HEK293 (cell line): Measurements from ENCODE around the gene SLC35B4.

Experiments
- CTCF ChIA-PET: fragments of 350-600 bp; formaldehyde crosslinking; extraction: SDS; loops from one replicate; lab custom pipeline; 2021; ENCODE audit warnings: antibody characterized with exemption; lab: Yijun Ruan, JAX
- POLR2A ChIA-PET: fragments of 300-600 bp; formaldehyde crosslinking; extraction: SDS; loops from one replicate; lab custom pipeline; 2020; ENCODE audit warnings: antibody characterized with exemption, inconsistent platforms; lab: Yijun Ruan, JAX
- H3K27ac ChIP-seq: fragments of 200-500 bp; sonication (Bioruptor generic); 2 replicates; pipeline ENCODE4 v1.5.1; 2014; ENCODE audit warnings: low read depth, low read length, control low read depth, inconsistent platforms; ENCODE audit errors: extremely low read depth
- H3K36me3 ChIP-seq, 2 experiments: fragments of 200-500 bp in 1 of 2; sonication (Bioruptor generic) in 1 of 2; 1 replicate in 1 of 2; 2 replicates in 1 of 2; pipeline ENCODE4 v1.5.1; 2014 to 2017; ENCODE audit warnings: inconsistent platforms in 2 of 2, low read length in 2 of 2; ENCODE audit not compliant: control insufficient read depth in 2 of 2, insufficient read depth in 1 of 2
- H3K4me1 ChIP-seq: fragments of 200-500 bp; sonication (Bioruptor generic); 2 replicates; pipeline ENCODE4 v1.5.1; 2014; ENCODE audit warnings: mild to moderate bottlenecking, low read length, inconsistent platforms; ENCODE audit not compliant: control insufficient read depth, insufficient read depth
- H3K4me3 ChIP-seq: 2 replicates; pipeline ENCODE4 v1.5.1; 2011; ENCODE audit warnings: low read depth, mild to moderate bottlenecking, control low read depth, low read length, moderate library complexity
- H3K9me3 ChIP-seq: fragments of 200-500 bp; sonication (Bioruptor generic); 2 replicates; pipeline ENCODE4 v1.5.1; 2014; ENCODE audit warnings: low read depth, low read length, inconsistent platforms; ENCODE audit not compliant: control insufficient read depth, insufficient read depth
- FEZF1 ChIP-seq: fragments of 450-650 bp; formaldehyde crosslinking; IDR thresholded peaks from 2 replicates; pipeline ENCODE4 v1.5.1; 2016; ENCODE audit warnings: missing biosample characterization, missing genetic modification characterization
- KLF8 ChIP-seq: fragments of 450-650 bp; formaldehyde crosslinking; IDR thresholded peaks from 2 replicates; pipeline ENCODE4 v1.5.1; 2016; ENCODE audit warnings: missing biosample characterization, missing genetic modification characterization
- RBAK ChIP-seq: fragments of 450-650 bp; formaldehyde crosslinking; IDR thresholded peaks from 2 replicates; pipeline ENCODE4 v1.5.1; 2016; ENCODE audit warnings: missing biosample characterization, missing genetic modification characterization
- ZBTB17 ChIP-seq: fragments of 450-650 bp; formaldehyde crosslinking; IDR thresholded peaks from 2 replicates; pipeline ENCODE4 v1.5.1; 2016; ENCODE audit warnings: missing biosample characterization, missing genetic modification characterization
- ZNF10 ChIP-seq: fragments of 450-650 bp; formaldehyde crosslinking; IDR thresholded peaks from 2 replicates; pipeline ENCODE4 v1.5.1; 2017; ENCODE audit warnings: missing biosample characterization, missing genetic modification characterization
- ZNF114 ChIP-seq: fragments of 450-650 bp; formaldehyde crosslinking; IDR thresholded peaks from 2 replicates; pipeline ENCODE4 v1.5.0; 2017; ENCODE audit warnings: missing biosample characterization, missing genetic modification characterization
- ZNF140 ChIP-seq: fragments of 450-650 bp; formaldehyde crosslinking; IDR thresholded peaks from 2 replicates; pipeline ENCODE4 v1.5.1; 2016; ENCODE audit warnings: missing biosample characterization, missing genetic modification characterization
- ZNF302 ChIP-seq: fragments of 450-650 bp; formaldehyde crosslinking; IDR thresholded peaks from 2 replicates; pipeline ENCODE4 v1.5.1; 2016; ENCODE audit warnings: missing biosample characterization, missing genetic modification characterization, low read depth
- ZNF654 ChIP-seq: fragments of 450-650 bp; formaldehyde crosslinking; IDR thresholded peaks from 2 replicates; pipeline ENCODE4 v1.5.1; 2016; ENCODE audit warnings: low read depth, missing biosample characterization, missing genetic modification characterization
- ZNF843 ChIP-seq: fragments of 450-650 bp; formaldehyde crosslinking; IDR thresholded peaks from 2 replicates; pipeline ENCODE4 v1.5.1; 2016; ENCODE audit warnings: missing biosample characterization, missing genetic modification characterization
- TF ChIP-seq, protein P1 (sequence below): fragments of 450-650 bp; formaldehyde crosslinking; IDR thresholded peaks from 2 replicates; pipeline ENCODE4 v1.5.1; 2016; ENCODE audit warnings: missing biosample characterization, missing genetic modification characterization, borderline replicate concordance
- TF ChIP-seq, protein P2 (sequence below): fragments of 450-650 bp; formaldehyde crosslinking; conservative IDR thresholded peaks from 2 replicates; pipeline ENCODE4 v1.5.1; 2016; ENCODE audit warnings: low read depth, missing biosample characterization, missing genetic modification characterization
- TF ChIP-seq, protein P3 (sequence below): fragments of 450-650 bp; formaldehyde crosslinking; IDR thresholded peaks from 2 replicates; pipeline ENCODE4 v1.5.1; 2017; ENCODE audit warnings: missing biosample characterization, mild to moderate bottlenecking, missing genetic modification characterization, moderate library complexity
- TF ChIP-seq, protein P4 (sequence below): fragments of 450-650 bp; formaldehyde crosslinking; IDR thresholded peaks from 2 replicates; pipeline ENCODE4 v1.5.1; 2017; ENCODE audit warnings: missing biosample characterization, missing genetic modification characterization
- TF ChIP-seq, protein P5 (sequence below): fragments of 450-650 bp; formaldehyde crosslinking; IDR thresholded peaks from 2 replicates; pipeline ENCODE4 v1.5.1; 2016; ENCODE audit warnings: missing biosample characterization, missing genetic modification characterization
- TF ChIP-seq, protein P6 (sequence below): fragments of 450-650 bp; formaldehyde crosslinking; IDR thresholded peaks from 2 replicates; pipeline ENCODE4 v1.5.1; 2016; ENCODE audit warnings: missing biosample characterization, missing genetic modification characterization

SLC35B4 gene

DNA sequence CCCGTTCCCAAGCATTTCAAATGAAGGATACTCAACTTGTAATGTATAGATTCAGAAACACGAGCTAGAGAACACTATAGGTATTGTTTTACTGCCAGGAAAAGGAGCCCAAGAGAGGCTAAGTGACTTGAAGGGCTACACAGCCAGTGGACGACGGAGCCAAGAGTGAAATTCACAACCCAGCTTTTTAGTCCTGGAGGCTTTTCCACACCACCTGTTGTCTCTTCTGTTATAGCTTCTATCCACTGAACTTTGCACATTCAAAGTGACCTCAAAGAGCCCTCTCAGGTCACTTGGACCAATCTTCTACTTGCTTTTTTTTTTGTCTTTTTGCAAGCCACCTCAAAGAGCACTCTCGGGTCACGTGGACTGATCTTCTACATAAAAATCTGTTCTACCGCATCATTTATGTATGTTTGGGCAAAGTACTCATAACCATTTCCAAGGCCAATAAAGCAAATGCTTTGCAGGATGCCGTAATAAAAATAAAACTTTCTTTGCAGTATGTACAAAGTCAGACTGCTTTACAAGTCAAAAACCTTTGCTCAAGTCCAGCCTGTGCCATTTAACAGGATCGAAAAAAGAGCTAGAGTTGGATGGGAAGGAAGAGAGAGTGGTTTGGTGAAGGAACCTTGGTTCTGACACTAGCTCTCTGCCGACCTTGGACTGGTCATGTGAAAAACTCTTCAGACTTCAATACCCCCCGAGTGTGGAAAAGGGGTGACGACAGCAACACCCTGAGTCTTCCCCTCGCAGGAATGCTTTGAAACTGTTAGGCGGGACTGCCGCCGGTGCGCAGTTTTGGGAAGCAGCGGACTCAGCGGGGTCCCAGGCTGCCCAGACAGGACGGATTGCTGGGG lies 821 bp downstream of the SLC35B4 start (continued):
- TF ChIP-seq KLF8 (tag by site-specific recombination) (peak; percentile 57; the same call in 1 of the 2 replicates), FEZF1 (tag by site-specific recombination) (peak; percentile 53; the same call in 1 of the 2 replicates)
- TF ChIP-seq, protein P1, sequence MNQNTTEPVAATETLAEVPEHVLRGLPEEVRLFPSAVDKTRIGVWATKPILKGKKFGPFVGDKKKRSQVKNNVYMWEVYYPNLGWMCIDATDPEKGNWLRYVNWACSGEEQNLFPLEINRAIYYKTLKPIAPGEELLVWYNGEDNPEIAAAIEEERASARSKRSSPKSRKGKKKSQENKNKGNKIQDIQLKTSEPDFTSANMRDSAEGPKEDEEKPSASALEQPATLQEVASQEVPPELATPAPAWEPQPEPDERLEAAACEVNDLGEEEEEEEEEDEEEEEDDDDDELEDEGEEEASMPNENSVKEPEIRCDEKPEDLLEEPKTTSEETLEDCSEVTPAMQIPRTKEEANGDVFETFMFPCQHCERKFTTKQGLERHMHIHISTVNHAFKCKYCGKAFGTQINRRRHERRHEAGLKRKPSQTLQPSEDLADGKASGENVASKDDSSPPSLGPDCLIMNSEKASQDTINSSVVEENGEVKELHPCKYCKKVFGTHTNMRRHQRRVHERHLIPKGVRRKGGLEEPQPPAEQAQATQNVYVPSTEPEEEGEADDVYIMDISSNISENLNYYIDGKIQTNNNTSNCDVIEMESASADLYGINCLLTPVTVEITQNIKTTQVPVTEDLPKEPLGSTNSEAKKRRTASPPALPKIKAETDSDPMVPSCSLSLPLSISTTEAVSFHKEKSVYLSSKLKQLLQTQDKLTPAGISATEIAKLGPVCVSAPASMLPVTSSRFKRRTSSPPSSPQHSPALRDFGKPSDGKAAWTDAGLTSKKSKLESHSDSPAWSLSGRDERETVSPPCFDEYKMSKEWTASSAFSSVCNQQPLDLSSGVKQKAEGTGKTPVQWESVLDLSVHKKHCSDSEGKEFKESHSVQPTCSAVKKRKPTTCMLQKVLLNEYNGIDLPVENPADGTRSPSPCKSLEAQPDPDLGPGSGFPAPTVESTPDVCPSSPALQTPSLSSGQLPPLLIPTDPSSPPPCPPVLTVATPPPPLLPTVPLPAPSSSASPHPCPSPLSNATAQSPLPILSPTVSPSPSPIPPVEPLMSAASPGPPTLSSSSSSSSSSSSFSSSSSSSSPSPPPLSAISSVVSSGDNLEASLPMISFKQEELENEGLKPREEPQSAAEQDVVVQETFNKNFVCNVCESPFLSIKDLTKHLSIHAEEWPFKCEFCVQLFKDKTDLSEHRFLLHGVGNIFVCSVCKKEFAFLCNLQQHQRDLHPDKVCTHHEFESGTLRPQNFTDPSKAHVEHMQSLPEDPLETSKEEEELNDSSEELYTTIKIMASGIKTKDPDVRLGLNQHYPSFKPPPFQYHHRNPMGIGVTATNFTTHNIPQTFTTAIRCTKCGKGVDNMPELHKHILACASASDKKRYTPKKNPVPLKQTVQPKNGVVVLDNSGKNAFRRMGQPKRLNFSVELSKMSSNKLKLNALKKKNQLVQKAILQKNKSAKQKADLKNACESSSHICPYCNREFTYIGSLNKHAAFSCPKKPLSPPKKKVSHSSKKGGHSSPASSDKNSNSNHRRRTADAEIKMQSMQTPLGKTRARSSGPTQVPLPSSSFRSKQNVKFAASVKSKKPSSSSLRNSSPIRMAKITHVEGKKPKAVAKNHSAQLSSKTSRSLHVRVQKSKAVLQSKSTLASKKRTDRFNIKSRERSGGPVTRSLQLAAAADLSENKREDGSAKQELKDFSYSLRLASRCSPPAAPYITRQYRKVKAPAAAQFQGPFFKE (tag by site-specific recombination) = no peak
- TF ChIP-seq, all 188 proteins: peak for 3

DNA sequence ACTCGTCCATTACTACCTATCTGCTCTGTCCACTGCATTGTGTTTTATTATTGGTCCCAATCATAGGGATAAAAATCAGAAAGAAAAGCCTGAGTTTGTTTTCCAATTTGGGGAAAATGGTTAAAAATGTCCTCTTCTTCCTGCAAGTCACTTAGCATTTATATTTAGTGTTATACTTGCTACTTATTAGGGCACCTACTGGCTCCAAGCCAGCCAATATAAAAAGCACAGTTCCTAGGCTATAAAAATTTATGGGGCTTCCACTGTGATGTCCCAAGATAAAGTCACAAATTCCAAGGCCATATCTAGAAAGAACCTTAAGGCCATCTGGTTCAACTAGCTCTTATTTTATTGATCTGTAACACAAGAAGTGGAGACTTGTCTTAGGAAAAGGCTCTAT lies 3.2 kb downstream of the SLC35B4 start:
- Histone ChIP-seq H3K9me3 (no peaks in the 10 kb centered on the region), H3K4me1 (no peaks in the 10 kb centered on the region), H3K36me3 (peaks cover 0 to 16% of the 10 kb centered on the region in 2 experiments; a peak in 1 of 3 replicates), H3K4me3 (no peak overlapping the region), H3K27ac (no peak overlapping the region)
- POLR2A ChIA-PET = no interaction called here
- CTCF ChIA-PET = no interaction called here
- TF ChIP-seq, protein P2, sequence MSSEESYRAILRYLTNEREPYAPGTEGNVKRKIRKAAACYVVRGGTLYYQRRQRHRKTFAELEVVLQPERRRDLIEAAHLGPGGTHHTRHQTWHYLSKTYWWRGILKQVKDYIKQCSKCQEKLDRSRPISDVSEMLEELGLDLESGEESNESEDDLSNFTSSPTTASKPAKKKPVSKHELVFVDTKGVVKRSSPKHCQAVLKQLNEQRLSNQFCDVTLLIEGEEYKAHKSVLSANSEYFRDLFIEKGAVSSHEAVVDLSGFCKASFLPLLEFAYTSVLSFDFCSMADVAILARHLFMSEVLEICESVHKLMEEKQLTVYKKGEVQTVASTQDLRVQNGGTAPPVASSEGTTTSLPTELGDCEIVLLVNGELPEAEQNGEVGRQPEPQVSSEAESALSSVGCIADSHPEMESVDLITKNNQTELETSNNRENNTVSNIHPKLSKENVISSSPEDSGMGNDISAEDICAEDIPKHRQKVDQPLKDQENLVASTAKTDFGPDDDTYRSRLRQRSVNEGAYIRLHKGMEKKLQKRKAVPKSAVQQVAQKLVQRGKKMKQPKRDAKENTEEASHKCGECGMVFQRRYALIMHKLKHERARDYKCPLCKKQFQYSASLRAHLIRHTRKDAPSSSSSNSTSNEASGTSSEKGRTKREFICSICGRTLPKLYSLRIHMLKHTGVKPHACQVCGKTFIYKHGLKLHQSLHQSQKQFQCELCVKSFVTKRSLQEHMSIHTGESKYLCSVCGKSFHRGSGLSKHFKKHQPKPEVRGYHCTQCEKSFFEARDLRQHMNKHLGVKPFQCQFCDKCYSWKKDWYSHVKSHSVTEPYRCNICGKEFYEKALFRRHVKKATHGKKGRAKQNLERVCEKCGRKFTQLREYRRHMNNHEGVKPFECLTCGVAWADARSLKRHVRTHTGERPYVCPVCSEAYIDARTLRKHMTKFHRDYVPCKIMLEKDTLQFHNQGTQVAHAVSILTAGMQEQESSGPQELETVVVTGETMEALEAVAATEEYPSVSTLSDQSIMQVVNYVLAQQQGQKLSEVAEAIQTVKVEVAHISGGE (tag by site-specific recombination) = no peak
- TF ChIP-seq, protein P3, sequence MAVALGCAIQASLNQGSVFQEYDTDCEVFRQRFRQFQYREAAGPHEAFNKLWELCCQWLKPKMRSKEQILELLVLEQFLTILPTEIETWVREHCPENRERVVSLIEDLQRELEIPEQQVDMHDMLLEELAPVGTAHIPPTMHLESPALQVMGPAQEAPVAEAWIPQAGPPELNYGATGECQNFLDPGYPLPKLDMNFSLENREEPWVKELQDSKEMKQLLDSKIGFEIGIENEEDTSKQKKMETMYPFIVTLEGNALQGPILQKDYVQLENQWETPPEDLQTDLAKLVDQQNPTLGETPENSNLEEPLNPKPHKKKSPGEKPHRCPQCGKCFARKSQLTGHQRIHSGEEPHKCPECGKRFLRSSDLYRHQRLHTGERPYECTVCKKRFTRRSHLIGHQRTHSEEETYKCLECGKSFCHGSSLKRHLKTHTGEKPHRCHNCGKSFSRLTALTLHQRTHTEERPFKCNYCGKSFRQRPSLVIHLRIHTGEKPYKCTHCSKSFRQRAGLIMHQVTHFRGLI = no peak
- TF ChIP-seq RBAK (tag by site-specific recombination) = no peak
- no peak for TF ChIP-seq ZNF114 (tag by site-specific recombination)
- TF ChIP-seq ZNF843 (tag by site-specific recombination) = peak; percentile 35; the same call in 1 of the 2 replicates
- no peak for TF ChIP-seq ZNF140 (tag by site-specific recombination)
- TF ChIP-seq ZBTB17 = no peak
- TF ChIP-seq, protein P4, sequence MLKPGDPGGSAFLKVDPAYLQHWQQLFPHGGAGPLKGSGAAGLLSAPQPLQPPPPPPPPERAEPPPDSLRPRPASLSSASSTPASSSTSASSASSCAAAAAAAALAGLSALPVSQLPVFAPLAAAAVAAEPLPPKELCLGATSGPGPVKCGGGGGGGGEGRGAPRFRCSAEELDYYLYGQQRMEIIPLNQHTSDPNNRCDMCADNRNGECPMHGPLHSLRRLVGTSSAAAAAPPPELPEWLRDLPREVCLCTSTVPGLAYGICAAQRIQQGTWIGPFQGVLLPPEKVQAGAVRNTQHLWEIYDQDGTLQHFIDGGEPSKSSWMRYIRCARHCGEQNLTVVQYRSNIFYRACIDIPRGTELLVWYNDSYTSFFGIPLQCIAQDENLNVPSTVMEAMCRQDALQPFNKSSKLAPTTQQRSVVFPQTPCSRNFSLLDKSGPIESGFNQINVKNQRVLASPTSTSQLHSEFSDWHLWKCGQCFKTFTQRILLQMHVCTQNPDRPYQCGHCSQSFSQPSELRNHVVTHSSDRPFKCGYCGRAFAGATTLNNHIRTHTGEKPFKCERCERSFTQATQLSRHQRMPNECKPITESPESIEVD (tag by site-specific recombination) = peak; percentile 68
- TF ChIP-seq FEZF1 (tag by site-specific recombination) = peak; percentile 89
- TF ChIP-seq ZNF654 (tag by site-specific recombination) = no peak
- no peak for TF ChIP-seq ZNF302 (tag by site-specific recombination)
- TF ChIP-seq ZNF10 = no peak
- TF ChIP-seq, protein P5, sequence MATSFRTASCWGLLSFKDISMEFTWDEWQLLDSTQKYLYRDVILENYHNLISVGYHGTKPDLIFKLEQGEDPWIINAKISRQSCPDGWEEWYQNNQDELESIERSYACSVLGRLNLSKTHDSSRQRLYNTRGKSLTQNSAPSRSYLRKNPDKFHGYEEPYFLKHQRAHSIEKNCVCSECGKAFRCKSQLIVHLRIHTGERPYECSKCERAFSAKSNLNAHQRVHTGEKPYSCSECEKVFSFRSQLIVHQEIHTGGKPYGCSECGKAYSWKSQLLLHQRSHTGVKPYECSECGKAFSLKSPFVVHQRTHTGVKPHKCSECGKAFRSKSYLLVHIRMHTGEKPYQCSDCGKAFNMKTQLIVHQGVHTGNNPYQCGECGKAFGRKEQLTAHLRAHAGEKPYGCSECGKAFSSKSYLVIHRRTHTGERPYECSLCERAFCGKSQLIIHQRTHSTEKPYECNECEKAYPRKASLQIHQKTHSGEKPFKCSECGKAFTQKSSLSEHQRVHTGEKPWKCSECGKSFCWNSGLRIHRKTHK = no peak
- TF ChIP-seq, protein P6, sequence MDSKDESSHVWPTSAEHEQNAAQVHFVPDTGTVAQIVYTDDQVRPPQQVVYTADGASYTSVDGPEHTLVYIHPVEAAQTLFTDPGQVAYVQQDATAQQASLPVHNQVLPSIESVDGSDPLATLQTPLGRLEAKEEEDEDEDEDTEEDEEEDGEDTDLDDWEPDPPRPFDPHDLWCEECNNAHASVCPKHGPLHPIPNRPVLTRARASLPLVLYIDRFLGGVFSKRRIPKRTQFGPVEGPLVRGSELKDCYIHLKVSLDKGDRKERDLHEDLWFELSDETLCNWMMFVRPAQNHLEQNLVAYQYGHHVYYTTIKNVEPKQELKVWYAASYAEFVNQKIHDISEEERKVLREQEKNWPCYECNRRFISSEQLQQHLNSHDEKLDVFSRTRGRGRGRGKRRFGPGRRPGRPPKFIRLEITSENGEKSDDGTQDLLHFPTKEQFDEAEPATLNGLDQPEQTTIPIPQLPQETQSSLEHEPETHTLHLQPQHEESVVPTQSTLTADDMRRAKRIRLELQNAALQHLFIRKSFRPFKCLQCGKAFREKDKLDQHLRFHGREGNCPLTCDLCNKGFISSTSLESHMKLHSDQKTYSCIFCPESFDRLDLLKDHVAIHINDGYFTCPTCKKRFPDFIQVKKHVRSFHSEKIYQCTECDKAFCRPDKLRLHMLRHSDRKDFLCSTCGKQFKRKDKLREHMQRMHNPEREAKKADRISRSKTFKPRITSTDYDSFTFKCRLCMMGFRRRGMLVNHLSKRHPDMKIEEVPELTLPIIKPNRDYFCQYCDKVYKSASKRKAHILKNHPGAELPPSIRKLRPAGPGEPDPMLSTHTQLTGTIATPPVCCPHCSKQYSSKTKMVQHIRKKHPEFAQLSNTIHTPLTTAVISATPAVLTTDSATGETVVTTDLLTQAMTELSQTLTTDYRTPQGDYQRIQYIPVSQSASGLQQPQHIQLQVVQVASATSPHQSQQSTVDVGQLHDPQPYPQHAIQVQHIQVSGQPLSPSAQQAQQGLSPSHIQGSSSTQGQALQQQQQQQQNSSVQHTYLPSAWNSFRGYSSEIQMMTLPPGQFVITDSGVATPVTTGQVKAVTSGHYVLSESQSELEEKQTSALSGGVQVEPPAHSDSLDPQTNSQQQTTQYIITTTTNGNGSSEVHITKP (tag by site-specific recombination) = no peak
